ENCODE data around the gene TERT. TPM values are rescaled to one million over a fixed set of nuclear protein-coding genes. Genes with fewer than 3 reads are reported as not detected.

The TERT gene
- total and polyA plus RNA-seq, 10 of the 15 experiments (the other 5 are each of a cell fraction or from before 2014, with no cell fraction given): 0.08 to 21.5 (median 5.0) TPM

DNA sequence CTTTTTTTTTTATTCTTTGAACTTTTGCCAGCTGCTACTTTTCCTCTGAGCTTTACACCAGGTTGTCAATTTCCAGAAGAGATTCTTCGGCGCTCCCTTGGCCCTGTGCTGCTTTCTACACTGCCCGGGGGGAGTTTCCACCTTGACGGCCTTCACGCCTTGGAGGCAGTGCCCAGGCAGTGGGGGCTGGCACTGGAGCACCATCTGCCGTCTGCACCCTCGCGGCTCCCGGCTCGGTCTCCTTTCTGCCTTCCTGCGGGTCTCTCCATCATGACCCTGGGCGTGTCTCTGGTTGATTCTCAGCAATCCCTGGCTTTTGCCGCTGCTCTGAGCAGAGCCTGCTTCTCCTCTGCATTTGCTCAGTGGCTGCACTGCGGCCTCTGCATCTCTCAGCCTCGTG lies 66.7 kb downstream of the TERT start:
- H3K4me1 ChIP-seq (ENCODE audit: control insufficient read depth, insufficient read depth, low read length): no peaks in the 10 kb centered on the region
- intact Hi-C loops (cut with micrococcal nuclease; ENCODE audit: unreplicated experiment) (no loop called here), in situ Hi-C loops (cut with MboI) (no loop called here)
- TF ChIP-seq ZBED1 (IDR thresholded peaks at IDR 0.05; ENCODE audit: borderline replicate concordance): no peak
- no peak for TF ChIP-seq ETV6 (conservative IDR thresholded peaks at IDR 0.05 in 1 of 2, IDR thresholded peaks at IDR 0.05 in 1 of 2; ENCODE audit: borderline replicate concordance in 1 of 2, low read depth in 1 of 2)
- no peak for TF ChIP-seq BHLHE40 (IDR thresholded peaks at IDR 0.05; ENCODE audit: borderline replicate concordance in 1 of 2, low read depth in 2 of 2, low read length in 1 of 2)
- TF ChIP-seq, protein P1, sequence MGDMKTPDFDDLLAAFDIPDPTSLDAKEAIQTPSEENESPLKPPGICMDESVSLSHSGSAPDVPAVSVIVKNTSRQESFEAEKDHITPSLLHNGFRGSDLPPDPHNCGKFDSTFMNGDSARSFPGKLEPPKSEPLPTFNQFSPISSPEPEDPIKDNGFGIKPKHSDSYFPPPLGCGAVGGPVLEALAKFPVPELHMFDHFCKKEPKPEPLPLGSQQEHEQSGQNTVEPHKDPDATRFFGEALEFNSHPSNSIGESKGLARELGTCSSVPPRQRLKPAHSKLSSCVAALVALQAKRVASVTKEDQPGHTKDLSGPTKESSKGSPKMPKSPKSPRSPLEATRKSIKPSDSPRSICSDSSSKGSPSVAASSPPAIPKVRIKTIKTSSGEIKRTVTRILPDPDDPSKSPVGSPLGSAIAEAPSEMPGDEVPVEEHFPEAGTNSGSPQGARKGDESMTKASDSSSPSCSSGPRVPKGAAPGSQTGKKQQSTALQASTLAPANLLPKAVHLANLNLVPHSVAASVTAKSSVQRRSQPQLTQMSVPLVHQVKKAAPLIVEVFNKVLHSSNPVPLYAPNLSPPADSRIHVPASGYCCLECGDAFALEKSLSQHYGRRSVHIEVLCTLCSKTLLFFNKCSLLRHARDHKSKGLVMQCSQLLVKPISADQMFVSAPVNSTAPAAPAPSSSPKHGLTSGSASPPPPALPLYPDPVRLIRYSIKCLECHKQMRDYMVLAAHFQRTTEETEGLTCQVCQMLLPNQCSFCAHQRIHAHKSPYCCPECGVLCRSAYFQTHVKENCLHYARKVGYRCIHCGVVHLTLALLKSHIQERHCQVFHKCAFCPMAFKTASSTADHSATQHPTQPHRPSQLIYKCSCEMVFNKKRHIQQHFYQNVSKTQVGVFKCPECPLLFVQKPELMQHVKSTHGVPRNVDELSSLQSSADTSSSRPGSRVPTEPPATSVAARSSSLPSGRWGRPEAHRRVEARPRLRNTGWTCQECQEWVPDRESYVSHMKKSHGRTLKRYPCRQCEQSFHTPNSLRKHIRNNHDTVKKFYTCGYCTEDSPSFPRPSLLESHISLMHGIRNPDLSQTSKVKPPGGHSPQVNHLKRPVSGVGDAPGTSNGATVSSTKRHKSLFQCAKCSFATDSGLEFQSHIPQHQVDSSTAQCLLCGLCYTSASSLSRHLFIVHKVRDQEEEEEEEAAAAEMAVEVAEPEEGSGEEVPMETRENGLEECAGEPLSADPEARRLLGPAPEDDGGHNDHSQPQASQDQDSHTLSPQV (IDR thresholded peaks at IDR 0.05): no peak
- TF ChIP-seq HCFC1 (IDR thresholded peaks at IDR 0.05; ENCODE audit: low read length): no peak
- no peak for TF ChIP-seq NFXL1 (IDR thresholded peaks at IDR 0.05; ENCODE audit: borderline replicate concordance)
- no peak for TF ChIP-seq CBX3 (IDR thresholded peaks at IDR 0.05; ENCODE audit: borderline replicate concordance, low read depth)
- TF ChIP-seq BRCA1 (IDR thresholded peaks at IDR 0.05; ENCODE audit: low read depth, low read length): no peak
- no peak for TF ChIP-seq BCLAF1 (IDR thresholded peaks at IDR 0.05)
- TF ChIP-seq RCOR1 (conservative IDR thresholded peaks at IDR 0.05; ENCODE audit: low read depth, low read length): no peak
- TF ChIP-seq SMAD5 (IDR thresholded peaks at IDR 0.05; ENCODE audit: low read depth): no peak
- no peak for TF ChIP-seq ZNF24 (IDR thresholded peaks at IDR 0.05)
- TF ChIP-seq RUNX3 (IDR thresholded peaks at IDR 0.05; ENCODE audit: low read length): no peak
- TF ChIP-seq EGR1 (IDR thresholded peaks at IDR 0.05; ENCODE audit: borderline replicate concordance in 1 of 2, low read depth in 2 of 2, low read length in 2 of 2): no peak
- TF ChIP-seq IKZF2 (IDR thresholded peaks at IDR 0.05): no peak
- no peaks in the 10 kb centered on the region for H3K79me2 ChIP-seq (ENCODE audit: control insufficient read depth, insufficient read depth, low read length)
- H3K36me3 ChIP-seq (ENCODE audit: control insufficient read depth in 2 of 2, insufficient read depth in 2 of 2, low read length in 1 of 2): no peaks in the 10 kb centered on the region
- H3K27ac ChIP-seq (ENCODE audit: control insufficient read depth, insufficient read depth): no peak overlapping the region
- ChIA-PET RAD21 (ENCODE audit: unreplicated experiment) (no interaction called here), CTCF (interaction anchor here (0.7 kb wide), 1 partner anchor 633 kb away, joined by 3 read pairs; no protein-coding TSS in a partner anchor), POLR2A (no interaction called here), SMC1A (ENCODE audit: uncharacterized antibody, unreplicated experiment) (no interaction called here)
- 50% methylated on average over 13 of the region's 15 CpGs for WGBS (ENCODE audit: insufficient coverage, insufficient replicate concordance, low lambda C conversion rate, missing lambda C conversion rate)
- FAIRE-seq (no peak), DNase-seq (ENCODE audit: low read depth, low spot score) (no peak), ATAC-seq (no peak)
- no peak overlapping the region for H3K4me3 ChIP-seq
- no peak overlapping the region for H3K9ac ChIP-seq (ENCODE audit: control insufficient read depth, insufficient read depth, low read length)
- no peaks in the 10 kb centered on the region for H3K9me3 ChIP-seq (replicated peaks; ENCODE audit: control insufficient read depth, insufficient read depth, low read length)
- H4K20me1 ChIP-seq (ENCODE audit: control insufficient read depth, insufficient read depth): no peaks in the 10 kb centered on the region
- H3K27me3 ChIP-seq (replicated peaks in 1 of 2; ENCODE audit: control insufficient read depth in 2 of 2, insufficient read depth in 2 of 2, low read length in 1 of 2): no peaks in the 10 kb centered on the region; a peak in 2 of 4 replicates
- no peak overlapping the region for H2AFZ ChIP-seq (ENCODE audit: control insufficient read depth, low read depth, low read length)
- BruUV-seq (replicated peaks): no TSS peak
- no peak overlapping the region for H3K4me2 ChIP-seq (ENCODE audit: control insufficient read depth, insufficient read depth)
